ENCODE measurements around the gene MARCHF2.
"Not testable (repeated sequence)": the region's sequence is repeated elsewhere in the genome, so short reads cannot be mapped to it uniquely, and the experiment has no call there.

The MARCHF2 gene

DNA sequence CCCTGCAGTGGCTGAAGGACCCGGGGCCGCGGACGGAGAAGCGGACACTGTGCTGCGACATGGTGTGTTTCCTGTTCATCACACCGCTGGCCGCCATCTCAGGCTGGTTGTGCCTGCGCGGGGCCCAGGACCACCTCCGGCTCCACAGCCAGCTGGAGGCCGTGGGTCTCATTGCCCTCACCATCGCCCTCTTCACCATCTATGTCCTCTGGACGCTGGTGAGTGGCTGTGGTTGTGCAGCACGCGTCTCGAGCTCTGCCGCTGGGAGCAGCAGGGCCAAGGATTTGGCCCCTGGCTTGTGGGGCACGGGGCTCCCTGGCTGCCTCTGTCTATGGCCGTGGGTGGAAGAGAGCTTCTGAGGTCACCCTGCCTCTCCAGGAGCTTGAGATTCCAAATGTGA is 17.5 kb downstream of the MARCHF2 start:
- no peaks in the 10 kb centered on the region for H3K27me3 ChIP-seq (ENCODE audit: insufficient read depth, poor library complexity, severe bottlenecking)
- TF ChIP-seq CTCF (IDR thresholded peaks at IDR 0.05; ENCODE audit: poor library complexity, severe bottlenecking), result no peak
- ATAC-seq (ENCODE audit: low read depth), result no peak
- H3K27ac ChIP-seq (ENCODE audit: poor library complexity, severe bottlenecking), result no peak overlapping the region
- H3K36me3 ChIP-seq (ENCODE audit: low read depth), result no peaks in the 10 kb centered on the region
- H3K4me1 ChIP-seq (ENCODE audit: insufficient read depth, poor library complexity, severe bottlenecking), result no peaks in the 10 kb centered on the region
- no peaks in the 10 kb centered on the region for H3K9me3 ChIP-seq (ENCODE audit: severe bottlenecking)
- DNase-seq (ENCODE audit: low spot score), result no peak
- H3K4me3 ChIP-seq (ENCODE audit: severe bottlenecking), result no peak overlapping the region

DNA sequence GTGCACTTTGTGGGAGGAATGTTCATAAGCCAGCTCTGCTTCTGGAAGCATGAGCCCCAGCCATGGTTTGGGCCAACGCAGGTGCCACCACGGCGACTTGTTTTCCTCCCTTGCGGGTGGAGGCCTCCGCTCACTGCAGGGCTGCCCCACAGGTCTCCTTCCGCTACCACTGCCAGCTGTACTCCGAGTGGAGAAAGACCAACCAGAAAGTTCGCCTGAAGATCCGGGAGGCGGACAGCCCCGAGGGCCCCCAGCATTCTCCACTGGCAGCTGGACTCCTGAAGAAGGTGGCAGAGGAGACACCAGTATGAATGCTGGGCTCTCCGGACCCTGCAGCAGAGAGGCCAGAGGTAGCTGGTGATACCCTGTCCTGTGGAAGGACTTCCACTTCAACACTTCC is 25.1 kb downstream of the MARCHF2 start:
- DNase-seq (ENCODE audit: low spot score), result no peak
- no peak for ATAC-seq (ENCODE audit: low read depth)
- H3K9me3 ChIP-seq (ENCODE audit: severe bottlenecking), result no peaks in the 10 kb centered on the region

DNA sequence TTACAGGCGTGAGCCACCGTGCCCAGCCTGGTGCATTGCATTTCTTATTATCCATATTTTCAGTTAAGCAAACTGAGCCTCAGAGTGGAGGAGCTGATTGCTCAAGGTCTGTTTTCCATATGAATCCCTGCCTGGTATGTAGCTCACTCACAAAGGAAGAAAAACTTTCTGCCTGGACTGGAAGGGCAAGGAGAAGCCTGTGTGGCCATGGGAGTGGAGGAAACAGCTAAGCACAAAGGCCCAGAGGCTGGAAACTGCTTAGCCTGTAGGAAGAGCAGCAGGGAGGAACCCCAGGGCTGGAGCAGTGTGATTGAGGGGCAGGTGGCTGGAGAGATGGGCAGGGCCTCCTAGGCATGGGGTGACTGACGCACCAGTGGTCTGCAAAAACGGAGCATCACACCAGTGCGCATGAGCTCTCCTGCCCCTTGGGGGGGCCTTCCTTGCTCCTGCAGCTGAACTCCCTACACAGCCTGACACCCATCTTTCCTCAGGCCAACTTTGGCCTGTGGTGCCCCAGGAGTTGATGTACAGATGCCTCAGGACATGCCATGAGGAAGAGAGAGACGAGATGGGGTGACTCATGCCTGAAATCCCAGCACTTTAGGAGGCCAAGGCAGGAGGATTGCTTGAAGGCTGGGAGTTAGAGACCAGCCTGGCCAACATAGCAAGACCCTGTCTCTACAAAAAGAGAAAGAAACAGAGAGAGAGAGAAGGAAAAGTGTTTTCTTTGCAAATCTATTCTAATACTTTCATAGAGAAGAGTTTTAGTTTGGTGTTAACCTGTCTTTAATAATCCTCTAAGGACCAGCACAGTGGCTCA is 28.8 kb downstream of the MARCHF2 start:
- H3K4me3 ChIP-seq (ENCODE audit: severe bottlenecking), result no peak overlapping the region
- no peak for TF ChIP-seq CTCF (IDR thresholded peaks at IDR 0.05; ENCODE audit: poor library complexity, severe bottlenecking)

More for the DNA sequence above, 25.1 kb downstream of the MARCHF2 start:
- Histone ChIP-seq H3K4me3 (ENCODE audit: severe bottlenecking) (no peak overlapping the region), H3K27me3 (ENCODE audit: insufficient read depth, poor library complexity, severe bottlenecking) (no peaks in the 10 kb centered on the region), H3K4me1 (ENCODE audit: insufficient read depth, poor library complexity, severe bottlenecking) (no peaks in the 10 kb centered on the region), H3K36me3 (ENCODE audit: low read depth) (no peaks in the 10 kb centered on the region), H3K27ac (ENCODE audit: poor library complexity, severe bottlenecking) (no peak overlapping the region)
- TF ChIP-seq CTCF (IDR thresholded peaks at IDR 0.05; ENCODE audit: poor library complexity, severe bottlenecking), result no peak

GRCh38 chr19:8444140-8444676 is 31.1 kb downstream of the MARCHF2 start:
- H3K27me3 ChIP-seq (ENCODE audit: insufficient read depth, poor library complexity, severe bottlenecking); H3K9me3 ChIP-seq (ENCODE audit: severe bottlenecking); DNase-seq (ENCODE audit: low spot score); ATAC-seq (ENCODE audit: low read depth): not testable (repeated sequence)
- H3K27ac ChIP-seq (ENCODE audit: poor library complexity, severe bottlenecking), result peak overlapping the region; percentile 66
- H3K4me1 ChIP-seq (ENCODE audit: insufficient read depth, poor library complexity, severe bottlenecking), result peaks cover 20% of the 10 kb centered on the region
- peaks cover 29% of the 10 kb centered on the region for H3K36me3 ChIP-seq (ENCODE audit: low read depth)
- peak overlapping the region; percentile 82 for H3K4me3 ChIP-seq (ENCODE audit: severe bottlenecking)

More for the DNA sequence above, 28.8 kb downstream of the MARCHF2 start:
- no peaks in the 10 kb centered on the region for H3K9me3 ChIP-seq (ENCODE audit: severe bottlenecking)
- ATAC-seq (ENCODE audit: low read depth), result no peak
- H3K4me1 ChIP-seq (ENCODE audit: insufficient read depth, poor library complexity, severe bottlenecking), result peaks cover 10% of the 10 kb centered on the region
- no peak overlapping the region for H3K27ac ChIP-seq (ENCODE audit: poor library complexity, severe bottlenecking)
- H3K27me3 ChIP-seq (ENCODE audit: insufficient read depth, poor library complexity, severe bottlenecking), result no peaks in the 10 kb centered on the region
- no peak for DNase-seq (ENCODE audit: low spot score)
- H3K36me3 ChIP-seq (ENCODE audit: low read depth), result peaks cover 11% of the 10 kb centered on the region

DNA sequence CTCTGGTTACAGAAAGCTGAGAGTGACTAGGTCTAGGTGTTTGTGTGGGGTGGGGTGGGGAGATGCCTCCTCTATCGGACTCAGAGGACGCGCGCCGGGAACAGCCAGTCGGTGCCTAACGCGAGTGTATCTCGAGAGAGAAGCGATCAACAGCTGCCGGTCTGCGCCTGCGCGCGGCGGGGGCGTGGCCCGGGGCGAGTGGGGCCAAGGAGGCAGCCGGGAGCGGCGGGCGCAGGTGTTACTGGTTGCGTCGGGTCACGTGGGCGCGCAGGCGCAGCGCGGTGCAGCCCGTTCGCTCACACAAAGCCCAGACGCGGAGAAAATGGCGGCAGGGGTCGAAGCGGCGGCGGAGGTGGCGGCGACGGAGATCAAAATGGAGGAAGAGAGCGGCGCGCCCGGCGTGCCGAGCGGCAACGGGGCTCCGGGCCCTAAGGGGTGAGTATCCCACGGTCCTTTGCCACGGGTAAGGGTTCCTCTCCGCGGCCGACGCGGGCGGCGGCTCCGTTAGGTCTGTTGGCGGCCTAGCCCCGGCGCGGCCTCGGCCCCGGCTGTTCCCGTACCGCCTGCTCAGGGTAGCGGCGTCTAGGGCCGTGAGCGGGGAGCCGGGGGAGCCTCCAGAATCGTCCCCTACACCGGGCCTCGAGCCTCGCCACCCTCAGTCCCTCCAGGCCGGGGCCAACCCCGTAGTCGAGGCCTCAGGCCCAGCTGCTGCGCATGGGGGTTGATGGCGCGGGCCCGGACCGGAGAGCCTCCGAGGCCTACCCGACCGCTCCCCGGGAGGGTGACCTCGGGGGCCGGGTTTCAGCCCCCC is 31.8 kb downstream of the MARCHF2 start, which contains the start of gene HNRNPM:
HNRNPM (plus strand) TSS at position 299 of the 811 bp plus-strand sequence; CDS start at position 323, 24 bp downstream.
- peak; percentile 98 for DNase-seq (ENCODE audit: low spot score)
- Histone ChIP-seq H3K9me3 (ENCODE audit: severe bottlenecking) (no peaks in the 10 kb centered on the region), H3K27me3 (ENCODE audit: insufficient read depth, poor library complexity, severe bottlenecking) (no peaks in the 10 kb centered on the region), H3K36me3 (ENCODE audit: low read depth) (peaks cover 29% of the 10 kb centered on the region), H3K4me1 (ENCODE audit: insufficient read depth, poor library complexity, severe bottlenecking) (peaks cover 20% of the 10 kb centered on the region), H3K4me3 (ENCODE audit: severe bottlenecking) (peak within 1 kb of the TSS; percentile 82), H3K27ac (ENCODE audit: poor library complexity, severe bottlenecking) (peak within 1 kb of the TSS; percentile 66)
- ATAC-seq (ENCODE audit: low read depth), result peak; percentile 87
- TF ChIP-seq CTCF (IDR thresholded peaks at IDR 0.05; ENCODE audit: poor library complexity, severe bottlenecking), result no peak
